ENCODE results near the gene KCTD3. TPM values are rescaled to one million over a fixed set of nuclear protein-coding genes. Genes with fewer than 3 reads are reported as not detected.

Gene KCTD3
- total RNA-seq, 2 experiments from 2014 or later = 1.5 TPM

DNA sequence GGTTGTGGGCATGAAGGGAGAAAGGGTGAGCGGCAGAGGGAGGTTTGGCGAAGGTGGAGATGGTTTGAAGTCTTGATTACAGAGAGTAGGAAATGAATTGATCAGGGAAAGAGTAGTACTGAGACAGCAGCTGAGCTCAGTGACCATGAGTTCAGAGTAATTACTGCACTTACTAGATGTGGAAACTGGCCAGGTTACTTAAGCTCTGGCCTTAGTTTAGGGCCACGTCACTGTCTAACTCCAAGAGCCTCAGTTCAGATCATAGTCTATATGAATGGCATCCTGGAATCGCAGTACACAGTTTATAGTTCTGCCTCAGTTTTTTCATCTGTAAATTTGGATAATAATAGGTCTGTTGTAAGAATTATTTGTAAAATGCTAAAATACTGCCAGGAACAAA, 78.1 kb downstream of the KCTD3 start:
- CTCF ChIA-PET = interaction anchor here (1.0 kb wide), 1 partner anchor 10 kb away, joined by 3 read pairs; no protein-coding TSS in a partner anchor
- no peak overlapping the region for H3K27ac Mint-ChIP-seq
- H3K4me1 Mint-ChIP-seq (ENCODE audit: low read depth) = no peaks in the 10 kb centered on the region
- DNase-seq (no peak), ATAC-seq (no peak)
- no peak overlapping the region for H3K4me3 Mint-ChIP-seq
- H3K27me3 Mint-ChIP-seq = no peaks in the 10 kb centered on the region
- no peaks in the 10 kb centered on the region for H3K36me3 Mint-ChIP-seq (ENCODE audit: low read depth)
- POLR2A ChIA-PET = no interaction called here
- H3K9me3 Mint-ChIP-seq = no peaks in the 10 kb centered on the region
- intact Hi-C loops (cut with micrococcal nuclease) = no loop called here
- TF ChIP-seq, protein P1, sequence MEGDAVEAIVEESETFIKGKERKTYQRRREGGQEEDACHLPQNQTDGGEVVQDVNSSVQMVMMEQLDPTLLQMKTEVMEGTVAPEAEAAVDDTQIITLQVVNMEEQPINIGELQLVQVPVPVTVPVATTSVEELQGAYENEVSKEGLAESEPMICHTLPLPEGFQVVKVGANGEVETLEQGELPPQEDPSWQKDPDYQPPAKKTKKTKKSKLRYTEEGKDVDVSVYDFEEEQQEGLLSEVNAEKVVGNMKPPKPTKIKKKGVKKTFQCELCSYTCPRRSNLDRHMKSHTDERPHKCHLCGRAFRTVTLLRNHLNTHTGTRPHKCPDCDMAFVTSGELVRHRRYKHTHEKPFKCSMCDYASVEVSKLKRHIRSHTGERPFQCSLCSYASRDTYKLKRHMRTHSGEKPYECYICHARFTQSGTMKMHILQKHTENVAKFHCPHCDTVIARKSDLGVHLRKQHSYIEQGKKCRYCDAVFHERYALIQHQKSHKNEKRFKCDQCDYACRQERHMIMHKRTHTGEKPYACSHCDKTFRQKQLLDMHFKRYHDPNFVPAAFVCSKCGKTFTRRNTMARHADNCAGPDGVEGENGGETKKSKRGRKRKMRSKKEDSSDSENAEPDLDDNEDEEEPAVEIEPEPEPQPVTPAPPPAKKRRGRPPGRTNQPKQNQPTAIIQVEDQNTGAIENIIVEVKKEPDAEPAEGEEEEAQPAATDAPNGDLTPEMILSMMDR (IDR thresholded peaks at IDR 0.05) = no peak

DNA sequence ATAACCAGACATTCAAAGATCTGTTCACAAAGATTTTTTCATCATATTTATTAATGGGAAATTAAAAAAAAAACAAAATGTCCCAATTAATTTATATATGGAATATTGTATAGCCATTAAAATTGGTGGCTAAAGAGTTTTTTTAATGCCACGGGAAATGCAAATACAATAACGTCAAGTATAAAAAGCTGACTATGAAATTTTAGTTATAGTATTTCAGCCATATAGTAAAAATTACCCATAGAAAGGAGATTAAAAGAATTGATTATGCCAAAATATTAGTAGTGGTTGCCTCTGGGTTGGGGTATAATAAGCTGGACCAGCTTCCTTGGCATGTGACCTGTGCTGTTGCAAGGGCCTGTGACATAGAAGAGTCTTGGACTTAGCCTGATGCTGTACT, 78.8 kb downstream of the KCTD3 start:
- no peak for ATAC-seq
- no peak overlapping the region for H3K4me3 Mint-ChIP-seq
- TF ChIP-seq, protein P1 (IDR thresholded peaks at IDR 0.05) = no peak
- ChIA-PET POLR2A (no interaction called here), CTCF (no interaction called here)
- H3K36me3 Mint-ChIP-seq (ENCODE audit: low read depth) = no peaks in the 10 kb centered on the region
- H3K27ac Mint-ChIP-seq = no peak overlapping the region
- intact Hi-C loops (cut with micrococcal nuclease) = no loop called here
- H3K27me3 Mint-ChIP-seq = no peaks in the 10 kb centered on the region
- no peak for DNase-seq
- H3K9me3 Mint-ChIP-seq = no peaks in the 10 kb centered on the region
- H3K4me1 Mint-ChIP-seq (ENCODE audit: low read depth) = no peaks in the 10 kb centered on the region

DNA sequence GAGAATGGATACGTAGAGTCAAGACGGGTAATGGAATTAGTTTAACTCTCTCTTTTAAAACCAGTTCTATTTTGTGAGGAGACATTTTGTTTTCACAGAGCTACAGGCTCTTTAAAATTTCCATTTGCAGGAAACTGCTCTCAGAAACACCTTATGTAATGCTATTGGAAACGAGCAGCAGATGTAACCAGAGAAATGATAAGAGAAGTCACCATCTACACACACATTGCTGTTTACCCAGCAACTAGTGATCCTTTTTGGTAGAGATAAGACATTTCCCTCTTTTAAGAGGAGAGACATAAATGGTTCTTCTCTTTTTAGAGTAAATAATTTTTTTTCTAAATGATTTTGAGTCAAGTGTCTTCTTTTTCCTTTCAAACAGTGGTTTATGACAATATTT, 80.6 kb downstream of the KCTD3 start:
- intact Hi-C loops (cut with micrococcal nuclease) = no loop called here
- CTCF ChIA-PET = no interaction called here
- no peak overlapping the region for H3K27ac Mint-ChIP-seq
- no peak overlapping the region for H3K4me3 Mint-ChIP-seq
- no peaks in the 10 kb centered on the region for H3K27me3 Mint-ChIP-seq
- H3K36me3 Mint-ChIP-seq (ENCODE audit: low read depth) = no peaks in the 10 kb centered on the region
- H3K4me1 Mint-ChIP-seq (ENCODE audit: low read depth) = no peaks in the 10 kb centered on the region
- ATAC-seq (no peak), DNase-seq (no peak)
- TF ChIP-seq, protein P1 (IDR thresholded peaks at IDR 0.05) = no peak
- POLR2A ChIA-PET = no interaction called here
- H3K9me3 Mint-ChIP-seq = no peaks in the 10 kb centered on the region

DNA sequence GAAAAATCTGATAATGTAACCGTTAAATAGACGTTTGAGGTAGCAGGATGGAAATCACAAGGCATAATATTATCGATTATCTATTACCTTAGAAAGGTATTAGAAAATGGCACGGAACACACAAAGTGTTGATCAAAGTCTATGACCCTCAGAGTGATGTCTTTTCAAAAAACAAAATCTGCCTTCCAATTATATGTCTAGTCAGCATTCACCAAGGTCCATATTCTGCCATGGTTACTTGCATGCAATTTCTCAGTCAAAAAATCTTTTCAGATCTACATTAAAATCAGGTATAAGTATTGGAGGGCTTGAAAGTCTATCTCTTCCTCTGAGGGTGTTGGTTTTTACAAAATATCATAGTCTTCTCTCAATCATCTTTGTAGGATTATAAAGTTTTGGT, 81.9 kb downstream of the KCTD3 start:
- Mint-ChIP-seq H3K27me3 (no peaks in the 10 kb centered on the region), H3K27ac (no peak overlapping the region)

DNA sequence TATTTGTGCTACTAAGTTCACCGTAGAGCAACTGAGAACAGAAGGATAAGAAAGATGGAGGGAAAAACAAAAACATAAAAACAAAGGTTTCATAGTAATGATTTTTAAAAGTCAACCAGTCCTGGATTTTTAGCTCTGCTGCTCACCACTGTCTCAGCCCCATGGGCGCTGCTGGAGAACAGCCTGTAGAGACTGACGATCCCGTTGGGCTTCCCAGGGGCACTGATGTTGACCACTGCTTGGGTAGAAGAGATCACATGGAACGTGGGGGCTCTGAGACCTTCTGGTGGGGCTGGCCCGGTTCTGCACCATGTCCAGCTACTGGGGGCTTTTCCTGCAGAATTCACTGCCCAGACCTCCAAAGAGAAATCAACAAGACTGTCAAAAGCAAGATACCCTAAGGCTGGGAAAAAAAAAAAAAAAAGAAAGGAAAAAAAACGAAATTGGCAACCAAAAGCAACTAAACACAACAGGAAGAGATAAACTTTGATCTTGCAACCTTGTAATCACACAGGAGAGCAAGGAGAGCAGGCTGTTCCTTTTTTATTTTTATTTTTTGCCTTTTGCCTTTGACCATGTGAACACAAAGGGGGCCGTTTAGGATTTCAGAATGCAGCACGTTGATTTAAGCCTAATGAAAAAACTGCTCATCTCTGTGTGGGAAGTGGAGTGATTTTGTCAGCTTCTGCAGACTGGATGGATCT, 83.5 kb downstream of the KCTD3 start:
- TF ChIP-seq, protein P1 (IDR thresholded peaks at IDR 0.05) = no peak
- POLR2A ChIA-PET = no interaction called here
- no peak overlapping the region for H3K27ac Mint-ChIP-seq
- H3K4me1 Mint-ChIP-seq (ENCODE audit: low read depth) = no peaks in the 10 kb centered on the region
- CTCF ChIA-PET = no interaction called here
- DNase-seq (no peak), ATAC-seq (no peak)
- no peaks in the 10 kb centered on the region for H3K9me3 Mint-ChIP-seq
- no peaks in the 10 kb centered on the region for H3K36me3 Mint-ChIP-seq (ENCODE audit: low read depth)
- intact Hi-C loops (cut with micrococcal nuclease) = no loop called here
- no peaks in the 10 kb centered on the region for H3K27me3 Mint-ChIP-seq
- no peak overlapping the region for H3K4me3 Mint-ChIP-seq

More for the DNA sequence above, 81.9 kb downstream of the KCTD3 start:
- ChIA-PET POLR2A (no interaction called here), CTCF (no interaction called here)
- intact Hi-C loops (cut with micrococcal nuclease) = no loop called here
- ATAC-seq (no peak), DNase-seq (no peak)
- TF ChIP-seq, protein P1 (IDR thresholded peaks at IDR 0.05) = no peak
- Mint-ChIP-seq H3K4me1 (ENCODE audit: low read depth) (no peaks in the 10 kb centered on the region), H3K4me3 (no peak overlapping the region), H3K9me3 (no peaks in the 10 kb centered on the region), H3K36me3 (ENCODE audit: low read depth) (no peaks in the 10 kb centered on the region)

Measured in activated CD8-positive, alpha-beta T cell treated with anti-CD3 and anti-CD28 coated beads for 36 hours (primary cell).